ENCODE measurements around the gene TSHZ2.
"Not testable (repeated sequence)": the region's sequence is repeated elsewhere in the genome, so short reads cannot be mapped to it uniquely, and the experiment has no call there.

Gene TSHZ2

DNA sequence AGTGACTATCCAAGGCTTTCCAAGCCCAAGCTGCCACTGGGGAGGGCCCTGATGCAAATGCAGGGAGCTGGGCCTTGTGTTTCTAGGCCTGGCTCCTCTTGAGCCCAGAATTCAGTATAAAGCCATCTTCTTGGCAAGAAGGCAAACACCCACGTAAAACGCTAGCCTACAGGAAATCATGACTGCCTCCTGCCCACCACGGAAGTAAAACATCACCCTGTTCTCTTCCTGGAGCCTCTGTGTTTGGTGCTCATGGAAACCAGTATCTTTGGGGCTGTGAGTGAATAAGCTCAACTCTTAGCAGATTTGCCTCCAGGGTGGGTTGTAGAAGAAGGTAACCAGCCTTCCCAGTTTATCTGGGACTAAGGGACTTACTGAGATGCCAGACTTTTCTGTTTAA, 350.5 kb downstream of the TSHZ2 start:
- no peaks in the 10 kb centered on the region; the same call in none of the 2 replicates for H3K9me3 ChIP-seq (ENCODE audit: control insufficient read depth, insufficient read depth, low read length)
- H3K36me3 ChIP-seq (ENCODE audit: insufficient read depth, low read length) = no peaks in the 10 kb centered on the region
- H3K4me1 ChIP-seq (ENCODE audit: insufficient read depth, low read length) = peaks cover 2% of the 10 kb centered on the region; the same call in 1 of the 2 replicates
- H3K9ac ChIP-seq (ENCODE audit: low read depth, low read length) = no peak overlapping the region

DNA sequence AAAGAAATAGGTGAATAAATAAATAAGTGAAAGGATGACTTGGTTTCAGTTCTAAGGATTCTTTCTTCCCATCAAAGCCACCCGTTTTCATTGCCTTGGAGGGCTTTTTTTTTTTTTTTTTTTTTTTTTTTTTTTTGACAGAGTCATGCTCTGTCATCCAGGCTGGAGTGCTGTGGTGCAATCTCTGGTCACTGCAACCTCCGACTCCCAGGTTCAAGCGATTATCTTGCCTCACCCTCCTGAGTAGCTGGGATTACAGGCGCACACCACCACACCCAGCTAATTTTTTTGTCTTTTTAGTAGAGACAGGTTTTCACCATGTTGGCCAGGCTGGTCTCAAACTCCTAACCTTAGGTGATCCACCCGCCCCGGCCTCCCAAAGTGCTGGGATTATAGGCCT, 351.3 kb downstream of the TSHZ2 start:
- not testable (repeated sequence) for H3K9ac ChIP-seq (ENCODE audit: low read depth, low read length); H3K4me1 ChIP-seq (ENCODE audit: insufficient read depth, low read length); H3K36me3 ChIP-seq (ENCODE audit: insufficient read depth, low read length); H3K9me3 ChIP-seq (ENCODE audit: control insufficient read depth, insufficient read depth, low read length)

DNA sequence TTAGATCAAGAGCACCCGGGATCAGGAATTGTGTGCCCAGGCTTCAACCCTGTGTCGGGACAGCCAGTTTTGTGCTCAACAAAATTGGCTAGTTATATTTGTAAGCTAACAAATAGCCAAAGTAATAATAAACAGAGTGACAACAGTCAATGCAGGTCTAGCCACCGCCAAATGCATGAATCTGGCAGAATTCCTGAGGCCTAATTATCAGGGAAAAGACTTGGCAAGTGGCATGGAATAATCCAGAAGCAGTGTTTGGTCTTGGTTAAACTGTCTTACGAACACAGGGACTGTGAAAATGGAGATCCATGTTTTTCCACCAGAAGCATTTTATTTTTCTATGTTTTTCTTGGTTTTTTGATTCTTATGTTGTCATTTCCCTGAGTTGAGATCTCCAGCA, 352.7 kb downstream of the TSHZ2 start:
- Histone ChIP-seq H3K36me3 (ENCODE audit: insufficient read depth, low read length) (no peaks in the 10 kb centered on the region), H3K4me1 (ENCODE audit: insufficient read depth, low read length) (peaks cover under 1% of the 10 kb centered on the region; the same call in 1 of the 2 replicates), H3K9me3 (ENCODE audit: control insufficient read depth, insufficient read depth, low read length) (no peaks in the 10 kb centered on the region; the same call in 1 of the 2 replicates), H3K9ac (ENCODE audit: low read depth, low read length) (no peak overlapping the region)

GRCh38 chr20:53328961-53329360, 356.8 kb downstream of the TSHZ2 start:
- Histone ChIP-seq H3K4me1 (ENCODE audit: insufficient read depth, low read length) (peaks cover 22% of the 10 kb centered on the region), H3K9ac (ENCODE audit: low read depth, low read length) (no peak overlapping the region), H3K36me3 (ENCODE audit: insufficient read depth, low read length) (no peaks in the 10 kb centered on the region), H3K9me3 (ENCODE audit: control insufficient read depth, insufficient read depth, low read length) (no peaks in the 10 kb centered on the region)

GRCh38 chr20:53329781-53330180, 357.6 kb downstream of the TSHZ2 start:
- H3K9me3 ChIP-seq (ENCODE audit: control insufficient read depth, insufficient read depth, low read length) = no peaks in the 10 kb centered on the region
- peaks cover 22% of the 10 kb centered on the region for H3K4me1 ChIP-seq (ENCODE audit: insufficient read depth, low read length)
- no peaks in the 10 kb centered on the region for H3K36me3 ChIP-seq (ENCODE audit: insufficient read depth, low read length)
- no peak overlapping the region for H3K9ac ChIP-seq (ENCODE audit: low read depth, low read length)

DNA sequence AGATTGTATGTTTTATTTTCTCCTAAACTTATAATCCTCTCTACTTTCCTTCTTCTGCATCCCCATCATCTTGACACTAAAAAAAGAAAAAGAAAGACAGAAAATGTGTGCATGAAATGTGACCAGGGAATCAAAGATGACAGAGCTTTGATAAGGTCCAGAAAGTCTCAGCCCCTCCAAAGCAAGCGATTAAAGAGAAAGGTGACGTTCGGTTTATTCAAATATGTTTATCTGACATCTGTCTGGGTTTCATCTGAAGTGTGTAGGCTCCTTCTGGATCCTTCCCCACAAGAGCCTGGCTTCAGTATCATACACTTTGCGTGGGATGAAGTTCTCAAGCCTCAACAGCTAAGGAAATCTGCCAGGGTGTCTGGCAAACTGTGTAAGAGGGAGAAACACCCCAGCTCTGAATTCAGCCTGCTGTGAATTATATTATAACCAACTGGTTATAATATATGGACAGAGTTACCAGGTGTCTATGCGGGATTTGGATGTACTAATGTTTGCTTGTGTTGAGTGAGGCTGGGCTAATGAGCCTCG, 358.5 kb downstream of the TSHZ2 start:
- no peaks in the 10 kb centered on the region for H3K36me3 ChIP-seq (ENCODE audit: insufficient read depth, low read length)
- H3K9me3 ChIP-seq (ENCODE audit: control insufficient read depth, insufficient read depth, low read length) = no peaks in the 10 kb centered on the region
- H3K9ac ChIP-seq (ENCODE audit: low read depth, low read length) = no peak overlapping the region
- peaks cover 22% of the 10 kb centered on the region for H3K4me1 ChIP-seq (ENCODE audit: insufficient read depth, low read length)

GRCh38 chr20:53331151-53331973, 359.2 kb downstream of the TSHZ2 start:
- H3K9me3 ChIP-seq (ENCODE audit: control insufficient read depth, insufficient read depth, low read length) = no peaks in the 10 kb centered on the region

GRCh38 chr20:53332022-53332837, 360.1 kb downstream of the TSHZ2 start:
- H3K9me3 ChIP-seq (ENCODE audit: control insufficient read depth, insufficient read depth, low read length) = no peaks in the 10 kb centered on the region

More at GRCh38 chr20:53331151-53331973, 359.2 kb downstream of the TSHZ2 start:
- Histone ChIP-seq H3K9ac (ENCODE audit: low read depth, low read length) (no peak overlapping the region), H3K36me3 (ENCODE audit: insufficient read depth, low read length) (no peaks in the 10 kb centered on the region), H3K4me1 (ENCODE audit: insufficient read depth, low read length) (peaks cover 22% of the 10 kb centered on the region)

GRCh38 chr20:53334861-53335260, 362.7 kb downstream of the TSHZ2 start:
- no peaks in the 10 kb centered on the region for H3K9me3 ChIP-seq (ENCODE audit: control insufficient read depth, insufficient read depth, low read length)
- no peak overlapping the region for H3K9ac ChIP-seq (ENCODE audit: low read depth, low read length)
- peaks cover 21% of the 10 kb centered on the region for H3K4me1 ChIP-seq (ENCODE audit: insufficient read depth, low read length)
- H3K36me3 ChIP-seq (ENCODE audit: insufficient read depth, low read length) = no peaks in the 10 kb centered on the region

More at GRCh38 chr20:53332022-53332837, 360.1 kb downstream of the TSHZ2 start:
- Histone ChIP-seq H3K4me1 (ENCODE audit: insufficient read depth, low read length) (peaks cover 22% of the 10 kb centered on the region), H3K36me3 (ENCODE audit: insufficient read depth, low read length) (no peaks in the 10 kb centered on the region), H3K9ac (ENCODE audit: low read depth, low read length) (no peak overlapping the region)

- H3K4me1 ChIP-seq (ENCODE audit: insufficient read depth, low read length) = peaks cover 14% of the 10 kb centered on the region
- H3K9ac ChIP-seq (ENCODE audit: low read depth, low read length) = no peak overlapping the region
- no peaks in the 10 kb centered on the region for H3K36me3 ChIP-seq (ENCODE audit: insufficient read depth, low read length)
- H3K9me3 ChIP-seq (ENCODE audit: control insufficient read depth, insufficient read depth, low read length) = no peaks in the 10 kb centered on the region
These were observed 363.4 kb downstream of the TSHZ2 start for GRCh38 chr20:53335555-53335954.

- H3K9ac ChIP-seq (ENCODE audit: low read depth, low read length) = no peak overlapping the region
- no peaks in the 10 kb centered on the region for H3K9me3 ChIP-seq (ENCODE audit: control insufficient read depth, insufficient read depth, low read length)
- no peaks in the 10 kb centered on the region for H3K36me3 ChIP-seq (ENCODE audit: insufficient read depth, low read length)
- H3K4me1 ChIP-seq (ENCODE audit: insufficient read depth, low read length) = peaks cover under 1% of the 10 kb centered on the region; the same call in 1 of the 2 replicates
These were observed 364.7 kb downstream of the TSHZ2 start for GRCh38 chr20:53336892-53337291.

DNA sequence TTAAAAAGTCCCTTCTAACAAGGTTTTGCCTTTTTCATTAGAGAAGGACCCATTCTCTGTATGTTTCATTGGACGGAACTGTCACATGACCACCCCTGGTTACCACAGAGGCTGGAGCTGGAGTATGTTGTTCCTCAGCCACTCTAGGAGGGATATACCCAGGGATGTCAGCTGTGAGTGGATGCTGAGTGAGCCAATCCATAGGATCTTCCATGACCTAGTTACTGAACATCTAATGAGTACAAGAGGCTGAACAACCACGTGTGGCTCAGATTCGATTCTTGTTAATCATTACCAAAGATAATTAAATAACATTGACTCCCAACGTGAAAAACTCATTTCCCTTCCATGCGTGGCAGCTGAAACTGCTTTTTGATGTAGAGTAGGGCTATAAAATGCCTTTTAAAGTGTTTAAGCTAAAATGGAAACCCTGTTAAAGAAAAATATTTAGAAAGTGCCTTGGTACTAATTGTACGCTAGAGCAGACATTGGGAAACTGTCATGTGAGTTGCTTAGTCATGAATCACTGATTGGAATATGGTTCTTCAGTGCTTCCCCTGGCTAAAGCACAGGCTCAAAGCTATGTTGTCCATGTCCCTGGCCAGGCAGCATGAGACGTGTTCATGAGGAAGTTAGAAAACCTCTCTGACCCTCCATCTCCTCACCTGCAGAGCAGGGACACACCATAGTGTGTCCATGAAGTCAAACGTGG, 365.4 kb downstream of the TSHZ2 start:
- no peaks in the 10 kb centered on the region for H3K9me3 ChIP-seq (ENCODE audit: control insufficient read depth, insufficient read depth, low read length)
- no peak overlapping the region for H3K9ac ChIP-seq (ENCODE audit: low read depth, low read length)
- H3K36me3 ChIP-seq (ENCODE audit: insufficient read depth, low read length) = no peaks in the 10 kb centered on the region
- no peaks in the 10 kb centered on the region for H3K4me1 ChIP-seq (ENCODE audit: insufficient read depth, low read length)

DNA sequence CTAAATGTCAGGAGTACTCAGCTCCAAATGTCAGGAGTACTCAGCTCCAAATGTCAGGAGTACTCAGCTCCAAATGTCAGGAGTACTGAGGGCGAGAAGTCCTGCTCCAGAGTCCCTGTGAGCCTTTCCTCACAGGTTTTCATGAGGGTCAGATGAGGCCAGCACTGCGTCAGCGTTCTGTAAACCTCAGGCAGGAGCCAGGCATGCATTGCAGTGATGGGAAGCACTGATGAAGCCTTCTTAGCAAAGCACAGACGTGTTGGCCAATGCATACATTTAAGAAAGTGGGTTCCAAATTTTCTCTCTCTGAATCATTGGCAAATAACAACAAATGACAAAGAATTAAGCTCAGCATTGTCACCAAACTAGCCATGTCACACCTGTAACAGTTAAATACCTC, 366.6 kb downstream of the TSHZ2 start:
- Histone ChIP-seq H3K9ac (ENCODE audit: low read depth, low read length) (no peak overlapping the region), H3K36me3 (ENCODE audit: insufficient read depth, low read length) (no peaks in the 10 kb centered on the region), H3K4me1 (ENCODE audit: insufficient read depth, low read length) (no peaks in the 10 kb centered on the region), H3K9me3 (ENCODE audit: control insufficient read depth, insufficient read depth, low read length) (no peaks in the 10 kb centered on the region)

DNA sequence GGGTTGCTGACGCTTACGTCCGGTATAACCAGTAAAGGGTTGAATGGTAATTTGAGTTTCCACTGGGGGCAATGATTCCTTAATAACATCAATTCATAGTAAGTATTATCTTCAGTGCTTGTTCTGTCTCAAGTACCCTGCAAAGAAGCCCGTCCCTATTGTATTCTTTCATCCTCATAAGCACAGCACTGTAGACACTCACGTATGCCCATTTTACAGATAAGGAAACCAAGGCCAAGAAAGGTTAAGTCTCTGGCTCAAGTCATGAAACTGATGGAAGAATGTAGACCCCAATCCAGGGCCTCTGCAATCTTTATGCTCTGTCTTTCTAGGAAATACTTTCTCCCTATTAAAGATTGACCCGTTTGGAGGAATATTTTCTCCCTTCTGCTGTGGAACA, 370.3 kb downstream of the TSHZ2 start:
- Histone ChIP-seq H3K9ac (ENCODE audit: low read depth, low read length) (no peak overlapping the region), H3K9me3 (ENCODE audit: control insufficient read depth, insufficient read depth, low read length) (no peaks in the 10 kb centered on the region), H3K4me1 (ENCODE audit: insufficient read depth, low read length) (peaks cover 4% of the 10 kb centered on the region; the same call in 1 of the 2 replicates), H3K36me3 (ENCODE audit: insufficient read depth, low read length) (no peaks in the 10 kb centered on the region)

Data from ES-I3 (cell line).